GM10266 (cell line): ENCODE data around the gene HSP90AB1.

ENCODE experiments used
- DNase-seq: peaks from one replicate; pipeline ENCODE4 v3.0.0; 2012; ENCODE audit errors: extremely low spot score
- TF ChIP-seq, protein P1 (sequence below): IDR thresholded peaks from 2 replicates; pipeline ENCODE4 v1.5.1; 2012; ENCODE audit warnings: mild to moderate bottlenecking, low read depth; ENCODE audit not compliant: control insufficient read depth, insufficient read depth; ENCODE audit errors: missing control alignments

Gene HSP90AB1

DNA sequence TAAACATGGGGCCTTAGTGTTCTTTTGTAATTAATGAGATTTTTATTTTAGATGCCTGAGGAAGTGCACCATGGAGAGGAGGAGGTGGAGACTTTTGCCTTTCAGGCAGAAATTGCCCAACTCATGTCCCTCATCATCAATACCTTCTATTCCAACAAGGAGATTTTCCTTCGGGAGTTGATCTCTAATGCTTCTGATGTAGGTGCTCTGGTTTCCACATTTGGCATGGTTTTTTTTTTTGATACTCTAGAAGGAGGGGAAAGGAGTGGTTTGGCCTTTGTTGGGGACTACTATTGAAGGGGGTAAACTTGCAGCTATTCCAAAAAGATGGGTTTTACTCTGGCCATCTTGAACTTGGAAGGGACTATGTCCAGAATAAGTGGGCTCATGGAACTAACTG is 1.7 kb downstream of the HSP90AB1 start:
- TF ChIP-seq, protein P1, sequence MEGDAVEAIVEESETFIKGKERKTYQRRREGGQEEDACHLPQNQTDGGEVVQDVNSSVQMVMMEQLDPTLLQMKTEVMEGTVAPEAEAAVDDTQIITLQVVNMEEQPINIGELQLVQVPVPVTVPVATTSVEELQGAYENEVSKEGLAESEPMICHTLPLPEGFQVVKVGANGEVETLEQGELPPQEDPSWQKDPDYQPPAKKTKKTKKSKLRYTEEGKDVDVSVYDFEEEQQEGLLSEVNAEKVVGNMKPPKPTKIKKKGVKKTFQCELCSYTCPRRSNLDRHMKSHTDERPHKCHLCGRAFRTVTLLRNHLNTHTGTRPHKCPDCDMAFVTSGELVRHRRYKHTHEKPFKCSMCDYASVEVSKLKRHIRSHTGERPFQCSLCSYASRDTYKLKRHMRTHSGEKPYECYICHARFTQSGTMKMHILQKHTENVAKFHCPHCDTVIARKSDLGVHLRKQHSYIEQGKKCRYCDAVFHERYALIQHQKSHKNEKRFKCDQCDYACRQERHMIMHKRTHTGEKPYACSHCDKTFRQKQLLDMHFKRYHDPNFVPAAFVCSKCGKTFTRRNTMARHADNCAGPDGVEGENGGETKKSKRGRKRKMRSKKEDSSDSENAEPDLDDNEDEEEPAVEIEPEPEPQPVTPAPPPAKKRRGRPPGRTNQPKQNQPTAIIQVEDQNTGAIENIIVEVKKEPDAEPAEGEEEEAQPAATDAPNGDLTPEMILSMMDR = no peak

DNA sequence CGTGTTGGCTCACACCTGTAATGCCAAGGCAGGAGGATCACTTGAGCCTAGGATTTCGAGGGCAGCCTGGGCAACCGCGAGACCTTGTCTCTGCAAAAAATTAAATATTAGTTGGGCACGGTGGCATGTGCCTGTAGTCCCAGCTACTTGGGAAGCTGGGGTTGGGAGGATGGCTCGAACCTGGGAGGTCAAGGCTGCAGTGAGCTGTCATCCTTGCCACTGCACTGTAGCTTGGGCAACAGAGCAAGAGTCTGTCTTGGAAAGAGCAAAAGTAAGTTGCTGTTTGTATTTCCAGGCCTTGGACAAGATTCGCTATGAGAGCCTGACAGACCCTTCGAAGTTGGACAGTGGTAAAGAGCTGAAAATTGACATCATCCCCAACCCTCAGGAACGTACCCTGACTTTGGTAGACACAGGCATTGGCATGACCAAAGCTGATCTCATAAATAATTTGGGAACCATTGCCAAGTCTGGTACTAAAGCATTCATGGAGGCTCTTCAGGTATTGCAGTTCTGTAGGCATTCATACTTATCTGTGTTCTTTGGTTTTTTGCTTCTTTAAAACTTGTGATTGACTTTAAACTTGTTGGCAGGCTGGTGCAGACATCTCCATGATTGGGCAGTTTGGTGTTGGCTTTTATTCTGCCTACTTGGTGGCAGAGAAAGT is 2.3 kb downstream of the HSP90AB1 start:
- TF ChIP-seq, protein P1 = no peak
- DNase-seq = no peak

More for the DNA sequence above, 1.7 kb downstream of the HSP90AB1 start:
- no peak for DNase-seq

DNA sequence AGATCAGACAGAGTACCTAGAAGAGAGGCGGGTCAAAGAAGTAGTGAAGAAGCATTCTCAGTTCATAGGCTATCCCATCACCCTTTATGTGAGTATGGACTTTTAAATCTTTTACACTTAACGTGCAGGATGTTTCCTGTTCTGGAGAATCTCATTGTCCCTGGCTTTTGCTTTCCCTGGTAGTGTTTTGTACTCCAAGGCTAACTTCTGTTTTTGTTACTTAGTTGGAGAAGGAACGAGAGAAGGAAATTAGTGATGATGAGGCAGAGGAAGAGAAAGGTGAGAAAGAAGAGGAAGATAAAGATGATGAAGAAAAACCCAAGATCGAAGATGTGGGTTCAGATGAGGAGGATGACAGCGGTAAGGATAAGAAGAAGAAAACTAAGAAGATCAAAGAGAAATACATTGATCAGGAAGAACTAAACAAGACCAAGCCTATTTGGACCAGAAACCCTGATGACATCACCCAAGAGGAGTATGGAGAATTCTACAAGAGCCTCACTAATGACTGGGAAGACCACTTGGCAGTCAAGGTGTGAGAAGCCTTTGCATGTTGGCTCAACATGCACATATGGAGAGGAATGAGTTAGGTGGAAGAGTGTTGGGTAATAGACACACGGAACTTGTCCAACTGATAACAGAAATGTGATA is 3.3 kb downstream of the HSP90AB1 start:
- DNase-seq = no peak
- TF ChIP-seq, protein P1 = no peak

DNA sequence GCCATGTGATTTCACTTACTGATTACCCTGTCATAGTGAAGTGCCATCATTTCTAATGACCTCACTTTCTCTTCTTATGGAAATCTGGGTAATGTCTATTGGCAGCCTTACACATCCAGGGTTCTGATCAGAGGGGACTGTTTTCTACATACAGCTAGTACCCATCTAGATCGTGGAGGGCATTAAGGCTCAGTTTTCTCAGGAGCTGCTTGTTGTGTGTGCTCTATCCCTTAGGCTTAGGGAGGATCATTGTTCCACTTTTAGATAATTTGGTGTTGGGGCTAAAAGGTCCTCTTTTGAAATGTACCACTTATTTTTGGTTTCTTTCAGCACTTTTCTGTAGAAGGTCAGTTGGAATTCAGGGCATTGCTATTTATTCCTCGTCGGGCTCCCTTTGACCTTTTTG is 3.8 kb downstream of the HSP90AB1 start:
- TF ChIP-seq, protein P1 = no peak
- no peak for DNase-seq

DNA sequence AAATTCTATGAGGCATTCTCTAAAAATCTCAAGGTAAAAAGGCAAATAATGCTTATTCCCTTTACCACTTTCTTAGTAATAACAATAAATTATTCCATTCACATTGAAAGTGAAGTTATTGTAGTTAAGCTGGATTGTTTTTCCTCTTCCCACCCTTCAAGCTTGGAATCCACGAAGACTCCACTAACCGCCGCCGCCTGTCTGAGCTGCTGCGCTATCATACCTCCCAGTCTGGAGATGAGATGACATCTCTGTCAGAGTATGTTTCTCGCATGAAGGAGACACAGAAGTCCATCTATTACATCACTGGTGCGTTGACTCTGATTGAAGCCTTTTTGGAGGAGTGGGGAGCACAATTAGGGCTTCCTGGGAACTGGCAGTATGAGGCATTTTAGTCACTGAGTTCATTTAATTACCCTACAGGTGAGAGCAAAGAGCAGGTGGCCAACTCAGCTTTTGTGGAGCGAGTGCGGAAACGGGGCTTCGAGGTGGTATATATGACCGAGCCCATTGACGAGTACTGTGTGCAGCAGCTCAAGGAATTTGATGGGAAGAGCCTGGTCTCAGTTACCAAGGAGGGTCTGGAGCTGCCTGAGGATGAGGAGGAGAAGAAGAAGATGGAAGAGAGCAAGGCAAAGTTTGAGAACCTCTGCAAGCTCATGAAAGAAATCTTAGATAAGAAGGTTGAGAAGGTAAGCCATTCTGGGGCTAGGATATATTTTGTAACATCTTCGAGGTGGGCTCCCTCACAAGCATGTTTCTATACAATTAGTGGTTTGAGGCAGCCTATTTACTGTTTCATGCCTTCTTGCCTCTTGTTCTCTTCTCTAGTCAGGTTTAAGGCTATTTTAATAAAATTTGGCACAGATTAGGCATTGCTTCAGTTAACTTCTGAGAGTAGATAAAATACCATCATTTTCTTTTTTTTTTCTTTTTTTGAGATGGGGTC is 4.9 kb downstream of the HSP90AB1 start:
- no peak for DNase-seq
- TF ChIP-seq, protein P1 = no peak

DNA sequence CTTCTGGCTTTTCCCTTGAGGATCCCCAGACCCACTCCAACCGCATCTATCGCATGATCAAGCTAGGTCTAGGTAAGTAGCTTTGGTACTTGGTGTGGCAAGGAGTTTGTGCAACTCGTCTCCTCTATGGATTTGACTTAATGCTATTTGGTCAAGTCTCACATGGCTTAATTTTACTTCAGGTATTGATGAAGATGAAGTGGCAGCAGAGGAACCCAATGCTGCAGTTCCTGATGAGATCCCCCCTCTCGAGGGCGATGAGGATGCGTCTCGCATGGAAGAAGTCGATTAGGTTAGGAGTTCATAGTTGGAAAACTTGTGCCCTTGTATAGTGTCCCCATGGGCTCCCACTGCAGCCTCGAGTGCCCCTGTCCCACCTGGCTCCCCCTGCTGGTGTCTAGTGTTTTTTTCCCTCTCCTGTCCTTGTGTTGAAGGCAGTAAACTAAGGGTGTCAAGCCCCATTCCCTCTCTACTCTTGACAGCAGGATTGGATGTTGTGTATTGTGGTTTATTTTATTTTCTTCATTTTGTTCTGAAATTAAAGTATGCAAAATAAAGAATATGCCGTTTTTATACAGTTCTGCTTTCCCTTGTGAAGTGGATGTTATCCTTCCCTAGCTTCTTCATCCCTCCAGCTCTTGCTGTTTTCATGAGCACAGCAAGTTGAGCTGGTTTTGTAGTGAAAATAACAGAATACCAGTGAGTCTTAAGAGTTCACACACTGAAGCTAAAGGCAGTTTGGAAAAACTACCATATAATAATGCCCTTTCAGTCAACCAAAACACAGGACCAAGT is 6.6 kb downstream of the HSP90AB1 start:
- TF ChIP-seq, protein P1 = peak; percentile 64

More for the DNA sequence above, 6.6 kb downstream of the HSP90AB1 start:
- DNase-seq = no peak
